Colonic mucosa (tissue), 4 donors: ENCODE data around the gene PPFIA4. TPM values are rescaled to one million over a fixed set of nuclear protein-coding genes. Genes with fewer than 3 reads are reported as not detected.

Source experiments
- DNase-seq: peaks from one replicate; pipeline ENCODE4 v3.0.0-alpha.2; 2020
- H3K27ac ChIP-seq: fragments of 200-600 bp; one replicate; pipeline ENCODE4 v1.8.0; 2021
- H3K27me3 ChIP-seq: fragments of 200-600 bp; one replicate; pipeline ENCODE4 v1.8.0; 2021
- H3K36me3 ChIP-seq: fragments of 200-600 bp; one replicate; pipeline ENCODE4 v1.8.0; 2021
- H3K4me1 ChIP-seq: fragments of 200-600 bp; one replicate; pipeline ENCODE4 v1.8.0; 2021; ENCODE audit warnings: mild to moderate bottlenecking
- H3K4me3 ChIP-seq: fragments of 200-600 bp; one replicate; pipeline ENCODE4 v1.8.0; 2021
- H3K9ac ChIP-seq, 2 donors: one replicate each; pipeline ENCODE4 v1.7.0; 2013; ENCODE audit warnings: control low read depth in 2 of 2, low read depth in 2 of 2, low read length in 2 of 2
- H3K9me3 ChIP-seq: fragments of 200-600 bp; one replicate; pipeline ENCODE4 v1.8.0; 2021
- intact Hi-C: fragments of 100-400 bp; cut with DNase I; formaldehyde crosslinking; loops from one replicate; pipeline ENCODE4 v1.14.1; 2022
- total RNA-seq, 2 donors: library from RNA; stranded (reverse); fragmentation: NEBNext Ultra II Directional in 1 of 2; extraction: Animal tissue kit (Norgen Biotek cat#: 25700) in 1 of 2; gene quantifications; one replicate each; pipeline ENCODE4 v1.2.1, GENCODE V29; 2021
- TF ChIP-seq, protein P1 (sequence below): fragments of 200-600 bp; IDR thresholded peaks from one replicate; pipeline ENCODE4 v1.8.0; 2022; ENCODE audit warnings: antibody characterized with exemption, mild to moderate bottlenecking
- donor health status: healthy.
- donor health status: DM: no; HTN: no; CAD: no.
- donor health status: DM: no; HTN: no; CAD: no.

PPFIA4 gene
- total RNA-seq, 2 donors from 2014 or later = 1.6 to 7.3 TPM

DNA sequence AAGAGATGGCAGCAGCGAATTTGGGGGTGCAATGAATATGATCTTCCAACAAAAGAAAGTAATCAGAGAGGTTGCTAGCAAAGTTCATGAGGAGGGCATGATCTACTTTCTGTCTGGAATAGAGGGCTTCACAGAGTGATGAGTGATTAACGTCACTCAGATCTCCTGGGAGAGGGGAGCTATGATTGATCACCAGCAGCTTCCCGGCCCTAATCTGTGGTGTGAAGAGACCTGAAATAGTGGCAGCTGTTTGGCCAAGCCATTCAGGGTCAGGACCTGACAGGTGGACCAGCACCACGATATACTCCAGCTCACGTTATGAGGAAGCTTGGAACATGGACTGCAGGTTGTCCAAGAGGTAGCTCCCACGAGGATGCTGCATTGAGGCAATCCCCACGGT is 39.0 kb upstream of the PPFIA4 start:
- Histone ChIP-seq H3K27me3 (no peaks in the 10 kb centered on the region), H3K4me3 (no peak overlapping the region), H3K9me3 (no peaks in the 10 kb centered on the region), H3K27ac (no peak overlapping the region), H3K4me1 (no peaks in the 10 kb centered on the region), H3K36me3 (no peaks in the 10 kb centered on the region), H3K9ac (no peak overlapping the region)
- intact Hi-C loops = no loop called here
- no peak for DNase-seq
- TF ChIP-seq, protein P1, sequence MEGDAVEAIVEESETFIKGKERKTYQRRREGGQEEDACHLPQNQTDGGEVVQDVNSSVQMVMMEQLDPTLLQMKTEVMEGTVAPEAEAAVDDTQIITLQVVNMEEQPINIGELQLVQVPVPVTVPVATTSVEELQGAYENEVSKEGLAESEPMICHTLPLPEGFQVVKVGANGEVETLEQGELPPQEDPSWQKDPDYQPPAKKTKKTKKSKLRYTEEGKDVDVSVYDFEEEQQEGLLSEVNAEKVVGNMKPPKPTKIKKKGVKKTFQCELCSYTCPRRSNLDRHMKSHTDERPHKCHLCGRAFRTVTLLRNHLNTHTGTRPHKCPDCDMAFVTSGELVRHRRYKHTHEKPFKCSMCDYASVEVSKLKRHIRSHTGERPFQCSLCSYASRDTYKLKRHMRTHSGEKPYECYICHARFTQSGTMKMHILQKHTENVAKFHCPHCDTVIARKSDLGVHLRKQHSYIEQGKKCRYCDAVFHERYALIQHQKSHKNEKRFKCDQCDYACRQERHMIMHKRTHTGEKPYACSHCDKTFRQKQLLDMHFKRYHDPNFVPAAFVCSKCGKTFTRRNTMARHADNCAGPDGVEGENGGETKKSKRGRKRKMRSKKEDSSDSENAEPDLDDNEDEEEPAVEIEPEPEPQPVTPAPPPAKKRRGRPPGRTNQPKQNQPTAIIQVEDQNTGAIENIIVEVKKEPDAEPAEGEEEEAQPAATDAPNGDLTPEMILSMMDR = no peak

DNA sequence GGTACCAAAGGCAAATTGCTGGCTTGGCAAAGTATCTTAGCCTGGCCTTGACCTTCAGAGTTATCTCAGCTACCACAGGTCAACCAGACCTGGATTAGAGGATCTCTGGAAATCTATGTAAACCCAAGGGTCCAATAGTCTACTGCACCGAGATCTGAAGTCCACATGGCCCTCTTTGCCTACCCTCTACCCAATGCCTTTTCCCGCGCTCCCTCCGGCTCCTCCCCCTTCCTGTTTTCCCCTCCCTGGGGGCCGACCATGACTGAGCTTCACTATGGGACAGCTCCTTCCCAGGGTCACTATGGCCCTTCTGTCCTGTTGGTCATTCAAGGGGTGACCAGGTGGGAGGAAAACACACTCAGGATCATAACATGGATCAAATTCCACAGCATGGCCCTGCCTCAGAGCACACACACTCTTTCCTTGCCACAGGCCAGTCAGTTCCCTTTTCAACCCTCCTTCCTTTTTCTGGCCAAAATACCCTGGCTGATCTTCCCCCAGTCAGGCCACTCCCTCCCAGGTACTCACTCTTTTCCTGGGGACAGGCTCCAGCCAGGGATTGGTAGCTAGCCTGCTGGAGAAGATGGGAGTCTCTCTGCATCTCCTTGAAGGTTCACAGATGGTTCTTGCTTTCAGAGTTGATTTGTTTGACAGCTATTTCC is 38.2 kb upstream of the PPFIA4 start:
- no peaks in the 10 kb centered on the region for H3K4me1 ChIP-seq
- no peak overlapping the region for H3K4me3 ChIP-seq
- TF ChIP-seq, protein P1 = no peak
- H3K27ac ChIP-seq = no peak overlapping the region
- intact Hi-C loops = no loop called here
- H3K9ac ChIP-seq = no peak overlapping the region
- no peak for DNase-seq
- H3K27me3 ChIP-seq = no peaks in the 10 kb centered on the region
- H3K36me3 ChIP-seq = no peaks in the 10 kb centered on the region
- no peaks in the 10 kb centered on the region for H3K9me3 ChIP-seq

DNA sequence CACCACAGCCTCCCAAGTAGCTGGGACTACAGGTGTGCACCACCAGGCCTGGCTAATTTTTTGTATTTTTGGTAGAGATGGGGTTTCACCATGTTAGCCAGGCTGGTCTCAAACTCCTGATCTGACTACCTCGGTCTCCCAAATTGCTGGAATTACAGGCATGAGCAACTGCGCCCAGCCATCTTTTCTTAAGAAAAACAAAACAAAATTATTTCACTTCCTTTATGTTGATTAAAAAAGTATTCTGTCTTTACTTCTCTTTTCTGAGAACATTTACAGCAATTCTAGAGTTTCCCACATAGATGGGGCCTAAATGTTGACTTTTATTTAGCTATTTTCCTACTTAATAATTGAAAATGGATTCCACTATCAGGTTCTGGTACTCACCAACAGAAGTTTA is 36.4 kb upstream of the PPFIA4 start:
- TF ChIP-seq, protein P1 = no peak
- no peak overlapping the region for H3K9ac ChIP-seq
- DNase-seq = no peak
- intact Hi-C loops = loop anchor here (10.0 kb wide), 1 partner anchor 255 kb away; no protein-coding TSS in a partner anchor
- no peaks in the 10 kb centered on the region for H3K27me3 ChIP-seq
- H3K36me3 ChIP-seq = no peaks in the 10 kb centered on the region
- H3K9me3 ChIP-seq = no peaks in the 10 kb centered on the region
- no peak overlapping the region for H3K27ac ChIP-seq
- no peak overlapping the region for H3K4me3 ChIP-seq
- H3K4me1 ChIP-seq = no peaks in the 10 kb centered on the region

DNA sequence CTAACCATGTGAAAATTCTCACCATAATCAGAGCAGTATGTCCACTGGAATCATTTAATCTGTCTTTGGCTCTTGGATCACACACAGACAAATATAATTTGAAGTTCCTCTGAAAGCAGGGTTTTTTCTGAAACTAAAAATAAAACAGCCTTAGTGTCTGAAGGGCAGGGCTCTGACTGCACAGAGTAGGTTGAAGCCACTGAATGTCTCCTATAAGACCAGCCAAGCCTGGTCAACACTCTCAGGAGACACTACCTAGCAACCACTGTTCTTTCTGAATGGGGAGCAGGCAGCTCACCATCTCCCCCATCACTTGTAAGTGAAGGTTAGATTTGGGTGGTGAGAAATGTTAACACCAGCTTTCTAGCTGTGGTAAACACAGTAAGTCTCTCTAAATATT is 35.2 kb upstream of the PPFIA4 start:
- DNase-seq = no peak
- Histone ChIP-seq H3K36me3 (no peaks in the 10 kb centered on the region), H3K27me3 (no peaks in the 10 kb centered on the region), H3K27ac (no peak overlapping the region), H3K4me3 (no peak overlapping the region), H3K4me1 (no peaks in the 10 kb centered on the region), H3K9ac (no peak overlapping the region), H3K9me3 (no peaks in the 10 kb centered on the region)
- intact Hi-C loops = loop anchor here (10.0 kb wide), 1 partner anchor 256 kb away; no protein-coding TSS in a partner anchor
- TF ChIP-seq, protein P1 = no peak

DNA sequence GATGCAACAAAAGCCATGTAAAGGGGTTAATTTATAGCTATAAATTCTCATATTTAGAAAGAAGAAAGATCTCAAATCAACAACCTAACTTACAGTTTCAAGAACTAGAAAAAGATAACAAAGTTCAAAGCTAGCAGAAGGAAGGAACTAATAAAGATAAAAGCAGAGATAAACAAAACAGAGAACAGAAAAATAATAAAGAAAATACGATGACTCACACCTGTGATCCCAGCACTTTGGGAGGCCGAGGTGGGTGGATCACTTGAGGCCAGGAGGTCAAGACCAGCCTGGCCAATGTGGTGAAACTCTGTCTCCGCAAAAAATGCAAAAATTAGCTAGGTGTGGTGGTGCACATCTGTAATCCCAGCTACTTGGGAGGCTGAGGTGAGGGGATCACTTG is 31.5 kb upstream of the PPFIA4 start:
- Histone ChIP-seq H3K27ac (no peak overlapping the region), H3K9me3 (no peaks in the 10 kb centered on the region), H3K9ac (no peak overlapping the region), H3K27me3 (no peaks in the 10 kb centered on the region), H3K4me1 (no peaks in the 10 kb centered on the region), H3K36me3 (no peaks in the 10 kb centered on the region), H3K4me3 (no peak overlapping the region)
- TF ChIP-seq, protein P1 = no peak
- DNase-seq = no peak
- intact Hi-C loops = loop anchor here (5.0 to 10.0 kb wide), 2 partner anchors 67 to 260 kb away; partner anchors contain the start of gene KLHL12
